HAP-1 (cell line): ENCODE results near the gene EEF1G.
"Not testable (repeated sequence)": the region's sequence is repeated elsewhere in the genome, so short reads cannot be mapped to it uniquely, and the experiment has no call there.

Experiments used
- DNase-seq, 2 experiments: peaks; one replicate each; pipeline ENCODE4 v3.0.0-alpha.2; 2016 to 2020; ENCODE audit warnings: low spot score in 2 of 2
- H3K27me3 ChIP-seq: fragments of 250-450 bp; sonication (Bioruptor Pico); 2 replicates; pipeline ENCODE4 v1.5.1; 2020; ENCODE audit warnings: low read depth, mild to moderate bottlenecking, moderate library complexity
- H3K36me3 ChIP-seq: fragments of 250-450 bp; sonication (Bioruptor Pico); replicated peaks from 2 replicates; pipeline ENCODE4 v1.5.1; 2020; ENCODE audit warnings: mild to moderate bottlenecking
- H3K4me1 ChIP-seq: fragments of 250-450 bp; sonication (Bioruptor Pico); 2 replicates; pipeline ENCODE4 v1.5.1; 2020; ENCODE audit warnings: mild to moderate bottlenecking
- H3K4me3 ChIP-seq: fragments of 250-450 bp; sonication (Bioruptor Pico); 2 replicates; pipeline ENCODE4 v1.5.1; 2020; ENCODE audit warnings: mild to moderate bottlenecking, moderate library complexity
- H3K9me3 ChIP-seq: fragments of 250-450 bp; sonication (Bioruptor Pico); 2 replicates; pipeline ENCODE4 v1.5.1; 2020; ENCODE audit warnings: mild to moderate bottlenecking, moderate library complexity
- in situ Hi-C: fragments of 300-500 bp; cut with MboI; formaldehyde crosslinking; loops from 3 replicates; pipeline ENCODE4 v1.14.3; 2020; ENCODE audit warnings: low sequenced_read_pairs, inconsistent platforms, mixed read lengths

Gene EEF1G

GRCh38 chr11:62577046-62577714, 3.5 kb upstream of the EEF1G start:
- in situ Hi-C loops: no loop called here
- Histone ChIP-seq H3K36me3 (peaks cover 73% of the 10 kb centered on the region), H3K27me3 (no peaks in the 10 kb centered on the region), H3K4me3 (no peak overlapping the region), H3K4me1 (peaks cover 14% of the 10 kb centered on the region), H3K9me3 (no peaks in the 10 kb centered on the region)
- no peak for DNase-seq

- no peak overlapping the region for H3K4me3 ChIP-seq
Measured at GRCh38 chr11:62575837-62576236, 2.1 kb upstream of the EEF1G start.

GRCh38 chr11:62575156-62575555, 1.5 kb upstream of the EEF1G start:
- Histone ChIP-seq H3K36me3 (peaks cover 79% of the 10 kb centered on the region), H3K9me3 (no peaks in the 10 kb centered on the region), H3K4me3 (peak overlapping the region; percentile 89), H3K27me3 (no peaks in the 10 kb centered on the region), H3K4me1 (peaks cover 24% of the 10 kb centered on the region)
- no peak for DNase-seq
- in situ Hi-C loops: no loop called here

More at GRCh38 chr11:62575837-62576236, 2.1 kb upstream of the EEF1G start:
- in situ Hi-C loops: no loop called here
- H3K27me3 ChIP-seq: no peaks in the 10 kb centered on the region
- peaks cover 75% of the 10 kb centered on the region for H3K36me3 ChIP-seq
- DNase-seq: no peak
- H3K4me1 ChIP-seq: peaks cover 22% of the 10 kb centered on the region
- H3K9me3 ChIP-seq: no peaks in the 10 kb centered on the region

- in situ Hi-C loops: no loop called here
- H3K27me3 ChIP-seq: no peaks in the 10 kb centered on the region
- H3K4me1 ChIP-seq: peaks cover 25% of the 10 kb centered on the region
- H3K4me3 ChIP-seq: peak overlapping the region; percentile 89
- no peaks in the 10 kb centered on the region for H3K9me3 ChIP-seq
- DNase-seq: peak in 1 of 2 experiments; percentile 50
- H3K36me3 ChIP-seq: peaks cover 82% of the 10 kb centered on the region
Measured at GRCh38 chr11:62574363-62575071, 826 bp upstream of the EEF1G start.

GRCh38 chr11:62573006-62573591, 592 bp downstream of the EEF1G start:
- Histone ChIP-seq H3K27me3 (no peaks in the 10 kb centered on the region), H3K9me3 (no peaks in the 10 kb centered on the region), H3K36me3 (peaks cover 86% of the 10 kb centered on the region), H3K4me1 (peaks cover 25% of the 10 kb centered on the region), H3K4me3 (peak overlapping the region; percentile 89)
- in situ Hi-C loops: no loop called here
- peak in 1 of 2 experiments; percentile 40 for DNase-seq

- in situ Hi-C loops: no loop called here
- no peak for DNase-seq
- H3K27me3 ChIP-seq: no peaks in the 10 kb centered on the region
- peaks cover 92% of the 10 kb centered on the region for H3K36me3 ChIP-seq
- peaks cover 25% of the 10 kb centered on the region for H3K4me1 ChIP-seq
- peak overlapping the region; percentile 89 for H3K4me3 ChIP-seq
- no peaks in the 10 kb centered on the region for H3K9me3 ChIP-seq
Measured at GRCh38 chr11:62572431-62572830, 1.3 kb downstream of the EEF1G start.

- H3K4me1 ChIP-seq: peaks cover 25% of the 10 kb centered on the region
Measured at GRCh38 chr11:62571493-62571892, 2.2 kb downstream of the EEF1G start.

GRCh38 chr11:62570903-62571302, 2.8 kb downstream of the EEF1G start:
- H3K4me3 ChIP-seq, H3K9me3 ChIP-seq, in situ Hi-C loops, DNase-seq, H3K27me3 ChIP-seq: not testable (repeated sequence)
- H3K4me1 ChIP-seq: peaks cover 25% of the 10 kb centered on the region
- H3K36me3 ChIP-seq: peaks cover 94% of the 10 kb centered on the region

More at GRCh38 chr11:62571493-62571892, 2.2 kb downstream of the EEF1G start:
- in situ Hi-C loops, H3K9me3 ChIP-seq, DNase-seq, H3K27me3 ChIP-seq: not testable (repeated sequence)
- H3K36me3 ChIP-seq: peaks cover 94% of the 10 kb centered on the region
- H3K4me3 ChIP-seq: peak overlapping the region; percentile 89

GRCh38 chr11:62569611-62570010, 4.1 kb downstream of the EEF1G start:
- in situ Hi-C loops: no loop called here
- H3K27me3 ChIP-seq: no peaks in the 10 kb centered on the region
- no peak for DNase-seq
- H3K4me3 ChIP-seq: no peak overlapping the region
- no peaks in the 10 kb centered on the region for H3K9me3 ChIP-seq
- H3K36me3 ChIP-seq: peaks cover 93% of the 10 kb centered on the region
- H3K4me1 ChIP-seq: peaks cover 17% of the 10 kb centered on the region

- peaks cover 98% of the 10 kb centered on the region for H3K36me3 ChIP-seq
- H3K27me3 ChIP-seq: no peaks in the 10 kb centered on the region
- in situ Hi-C loops: no loop called here
- H3K9me3 ChIP-seq: no peaks in the 10 kb centered on the region
- H3K4me3 ChIP-seq: no peak overlapping the region
- H3K4me1 ChIP-seq: peaks cover 10% of the 10 kb centered on the region
- DNase-seq: no peak
Measured at GRCh38 chr11:62567018-62567633, 6.6 kb downstream of the EEF1G start.

- DNase-seq: no peak
- no peak overlapping the region for H3K4me3 ChIP-seq
- in situ Hi-C loops: no loop called here
- no peaks in the 10 kb centered on the region for H3K9me3 ChIP-seq
- peaks cover 3% of the 10 kb centered on the region for H3K4me1 ChIP-seq
- peaks cover 96% of the 10 kb centered on the region for H3K36me3 ChIP-seq
- no peaks in the 10 kb centered on the region for H3K27me3 ChIP-seq
Measured at GRCh38 chr11:62566247-62566646, 7.4 kb downstream of the EEF1G start.

- peaks cover 96% of the 10 kb centered on the region for H3K36me3 ChIP-seq
- H3K4me1 ChIP-seq: peaks cover 5% of the 10 kb centered on the region
- DNase-seq: no peak
Measured at GRCh38 chr11:62565100-62565802, 8.4 kb downstream of the EEF1G start.

GRCh38 chr11:62561677-62562230, 11.9 kb downstream of the EEF1G start:
- peaks cover 95% of the 10 kb centered on the region for H3K36me3 ChIP-seq
- peak in 1 of 2 experiments; percentile 51 for DNase-seq
- H3K4me1 ChIP-seq, H3K27me3 ChIP-seq, H3K4me3 ChIP-seq, in situ Hi-C loops, H3K9me3 ChIP-seq: not testable (repeated sequence)

More at GRCh38 chr11:62565100-62565802, 8.4 kb downstream of the EEF1G start:
- Histone ChIP-seq H3K4me3 (no peak overlapping the region), H3K27me3 (no peaks in the 10 kb centered on the region), H3K9me3 (no peaks in the 10 kb centered on the region)
- in situ Hi-C loops: no loop called here
